HEK293 (cell line): ENCODE results near the gene CNTNAP4.

Experiments used
- HOXA7 ChIP-seq: sonication (generic); formaldehyde crosslinking; IDR thresholded peaks from 2 replicates; pipeline ENCODE4 v1.8.1; 2022; ENCODE audit warnings: missing genetic modification reagents, borderline replicate concordance
- ZNF792 ChIP-seq: fragments of 450-650 bp; formaldehyde crosslinking; IDR thresholded peaks from 2 replicates; pipeline ENCODE4 v1.5.1; 2016; ENCODE audit warnings: missing biosample characterization, missing genetic modification characterization

DNA sequence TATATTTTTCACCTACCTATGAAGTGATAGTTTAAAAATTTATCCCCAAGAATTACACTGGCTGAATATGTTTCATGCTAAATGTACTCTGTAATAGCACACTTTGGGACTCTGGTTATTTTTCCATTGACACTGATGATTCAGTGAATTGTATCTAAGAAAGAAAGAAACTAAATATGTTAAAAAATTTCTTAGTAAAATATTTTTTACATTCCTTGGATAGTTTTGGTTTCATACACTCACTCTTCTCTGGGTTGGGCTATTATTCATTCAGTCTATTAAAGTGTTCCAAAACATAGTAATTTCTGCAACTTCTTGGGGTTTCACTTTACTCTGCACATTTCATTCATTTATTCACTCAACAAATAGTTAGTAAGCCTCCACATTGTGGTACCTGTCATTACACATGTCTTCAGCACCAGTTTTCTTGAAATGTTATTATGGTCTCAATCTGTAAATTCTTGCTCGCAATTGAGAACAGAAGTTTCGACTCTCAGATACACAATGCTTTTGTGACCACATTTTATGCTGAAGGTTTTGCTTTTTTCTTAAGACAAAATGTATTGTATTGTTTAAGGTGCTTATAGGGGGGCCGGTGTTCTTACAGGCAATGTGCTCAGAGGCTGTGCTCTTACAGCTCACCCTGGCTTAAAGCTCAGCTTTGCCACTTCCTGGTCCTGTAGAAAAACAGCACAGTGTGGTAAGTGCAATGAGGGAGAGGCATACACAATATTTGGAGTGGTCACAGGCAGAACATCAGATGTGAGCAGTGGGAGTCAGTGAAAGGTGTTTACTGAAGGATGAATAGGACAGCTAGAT is 17.4 kb downstream of the CNTNAP4 start:
- no peak for TF ChIP-seq HOXA7 (CRISPR knock-in tag)
- TF ChIP-seq ZNF792 (tag by site-specific recombination), result no peak
